GM12872 (cell line): ENCODE measurements around the gene JCAD.

Source experiments
- CTCF ChIP-seq: IDR thresholded peaks from 3 replicates; pipeline ENCODE4 v1.5.1; 2011; ENCODE audit warnings: low read depth, mild to moderate bottlenecking, low read length, moderate library complexity; ENCODE audit not compliant: insufficient read depth

The JCAD gene

GRCh38 chr10:30028738-30029030 is 30.7 kb downstream of the JCAD start:
- TF ChIP-seq CTCF = no peak

- no peak for TF ChIP-seq CTCF
Observed at GRCh38 chr10:30028006-30028737, 31.2 kb downstream of the JCAD start.

GRCh38 chr10:30027057-30028005 is 32.1 kb downstream of the JCAD start:
- peak; percentile 47; the same call in 2 of the 3 replicates for TF ChIP-seq CTCF

GRCh38 chr10:30026578-30026977 is 32.8 kb downstream of the JCAD start:
- TF ChIP-seq CTCF = no peak

GRCh38 chr10:30026080-30026479 is 33.3 kb downstream of the JCAD start:
- TF ChIP-seq CTCF = no peak

GRCh38 chr10:30022590-30022989 is 36.8 kb downstream of the JCAD start:
- TF ChIP-seq CTCF = no peak

- no peak for TF ChIP-seq CTCF
Observed at GRCh38 chr10:30019468-30019867, 39.9 kb downstream of the JCAD start.
